Activated naive CD4-positive, alpha-beta T cell treated with anti-CD3 and anti-CD28 coated beads for 36 hours (primary cell): ENCODE measurements around the gene MAB21L3. TPM values are rescaled to one million over a fixed set of nuclear protein-coding genes. Genes with fewer than 3 reads are reported as not detected.
A peak's percentile ranks its signal among the peaks of the same experiment; 100 is the strongest.

ENCODE experiments used
- CTCF ChIA-PET: fragments of 350-600 bp; sonication (Branson Sonifier 250); formaldehyde crosslinking; loops from one replicate; lab custom pipeline; 2021; ENCODE audit warnings: antibody characterized with exemption; lab: Charles Lee
- DNase-seq: peaks from one replicate; pipeline ENCODE4 v3.0.0-alpha.2; 2020
- H3K27ac Mint-ChIP-seq: one replicate; pipeline ENCODE4 v1.8.0; 2021; ENCODE audit warnings: mild to moderate bottlenecking, mixed read lengths
- H3K27me3 Mint-ChIP-seq: one replicate; pipeline ENCODE4 v1.8.0; 2021; ENCODE audit warnings: low read depth, mixed read lengths
- H3K36me3 Mint-ChIP-seq: one replicate; pipeline ENCODE4 v1.8.0; 2021; ENCODE audit warnings: low read depth, mixed read lengths
- H3K4me1 Mint-ChIP-seq: one replicate; pipeline ENCODE4 v1.8.0; 2021; ENCODE audit warnings: low read depth, mixed read lengths
- H3K4me3 Mint-ChIP-seq: one replicate; pipeline ENCODE4 v1.8.0; 2021; ENCODE audit warnings: mild to moderate bottlenecking, moderate library complexity, mixed read lengths
- H3K9me3 Mint-ChIP-seq: one replicate; pipeline ENCODE4 v1.8.0; 2021; ENCODE audit warnings: mixed read lengths
- intact Hi-C: fragments of 100-400 bp; cut with micrococcal nuclease; formaldehyde crosslinking; loops from one replicate; pipeline ENCODE4 v1.15.1; 2023
- total RNA-seq, 2 experiments: library from RNA; stranded (reverse); gene quantifications; one replicate each; pipeline ENCODE4 v1.2.3, GENCODE V29; 2021

MAB21L3 gene
- total RNA-seq, 2 experiments from 2014 or later, result not detected

DNA sequence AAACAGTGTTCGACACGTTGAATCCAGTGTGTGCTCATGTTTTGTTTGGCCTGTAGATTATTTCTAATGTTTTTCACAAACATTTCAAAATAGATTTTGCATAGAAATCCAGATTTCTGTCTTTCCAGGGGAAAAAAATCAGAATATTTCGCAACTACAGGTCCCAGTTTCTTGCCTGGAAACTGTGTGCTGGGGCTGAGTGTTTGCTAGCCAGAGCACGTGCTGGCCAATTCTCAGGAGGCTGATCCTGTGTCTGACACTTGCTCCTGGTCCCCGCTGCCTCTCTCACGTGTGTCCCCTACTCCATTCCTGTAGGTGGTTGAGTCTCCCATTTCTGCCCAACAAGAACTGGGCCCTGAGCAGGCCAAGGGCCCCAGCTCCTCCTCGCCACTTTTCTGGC, 2.4 kb downstream of the MAB21L3 start:
- H3K27me3 Mint-ChIP-seq, result peaks cover 3% of the 10 kb centered on the region
- H3K4me3 Mint-ChIP-seq, result no peak overlapping the region
- intact Hi-C loops, result no loop called here
- H3K9me3 Mint-ChIP-seq, result no peaks in the 10 kb centered on the region
- no peaks in the 10 kb centered on the region for H3K36me3 Mint-ChIP-seq
- CTCF ChIA-PET, result interaction anchor here (0.9 kb wide), 1 partner anchor 93 kb away, joined by 4 read pairs; no protein-coding TSS in a partner anchor
- H3K27ac Mint-ChIP-seq, result no peak overlapping the region
- H3K4me1 Mint-ChIP-seq, result no peaks in the 10 kb centered on the region
- DNase-seq, result no peak

DNA sequence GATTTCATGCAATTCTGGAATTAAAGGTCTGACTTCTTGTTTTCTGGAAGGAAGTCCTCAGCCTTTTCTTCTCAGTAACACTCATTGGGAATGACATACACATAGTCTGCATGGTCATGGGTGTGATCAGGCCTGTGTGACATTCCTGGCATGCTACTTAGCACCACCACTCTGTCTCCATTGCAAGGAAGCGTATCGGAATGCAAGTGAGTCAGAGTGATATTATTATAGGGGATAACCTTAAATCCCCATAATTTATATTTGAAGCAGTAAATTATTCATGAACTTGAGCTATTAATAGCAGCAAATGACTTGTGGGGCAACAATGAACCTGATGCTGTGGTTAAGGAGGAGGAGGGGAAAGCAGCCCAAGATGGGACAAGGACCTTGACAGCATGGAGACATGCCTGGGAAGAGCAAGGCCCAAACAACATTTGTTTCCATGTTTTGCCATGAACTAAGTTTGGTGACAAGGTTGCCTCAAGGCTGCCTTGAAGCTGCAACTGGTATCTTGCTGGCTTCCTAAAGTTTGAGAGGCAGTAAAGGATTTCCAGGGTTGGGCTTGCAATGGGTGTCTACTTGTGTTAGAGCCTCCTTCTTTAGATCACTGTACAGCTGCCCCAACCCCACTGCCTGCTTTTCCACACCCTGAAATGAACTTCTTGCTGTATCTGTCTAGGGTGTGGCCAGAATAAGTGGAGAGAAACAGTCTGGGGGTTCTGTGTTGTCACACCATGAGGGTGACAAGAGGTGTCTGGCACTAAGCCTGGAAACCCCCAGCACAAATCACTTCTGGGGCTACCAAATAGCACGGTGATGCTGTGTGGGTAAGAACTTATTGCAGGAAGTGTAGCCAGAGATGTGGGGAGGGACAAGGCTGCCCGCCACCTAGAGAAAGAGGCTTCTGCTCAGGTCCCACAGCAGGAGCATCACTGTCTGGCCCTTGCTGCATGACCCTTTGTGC, 4.6 kb downstream of the MAB21L3 start:
- H3K4me1 Mint-ChIP-seq, result no peaks in the 10 kb centered on the region
- CTCF ChIA-PET, result no interaction called here
- H3K9me3 Mint-ChIP-seq, result no peaks in the 10 kb centered on the region

DNA sequence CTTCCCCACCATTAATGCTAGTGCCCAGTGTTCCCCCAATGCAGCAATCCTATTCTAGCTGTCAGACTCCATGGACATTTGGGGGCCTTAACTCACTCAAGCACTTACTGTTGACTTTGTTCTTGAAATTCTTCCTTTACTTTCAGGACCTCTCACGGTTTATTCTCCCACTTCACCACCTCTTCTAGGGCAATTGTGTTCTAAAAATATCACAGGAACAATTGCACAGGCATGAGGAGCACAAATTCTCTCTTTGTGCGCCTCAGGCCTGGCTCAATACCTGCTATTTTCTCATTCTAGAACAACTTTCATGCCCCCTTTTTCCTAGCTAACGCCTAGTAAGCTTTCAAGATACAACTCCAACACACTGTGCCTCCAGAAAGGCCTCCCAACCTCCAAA, 7.3 kb downstream of the MAB21L3 start:
- no peak overlapping the region for H3K27ac Mint-ChIP-seq
- intact Hi-C loops, result no loop called here
- no peak for DNase-seq
- H3K36me3 Mint-ChIP-seq, result no peaks in the 10 kb centered on the region
- no peaks in the 10 kb centered on the region for H3K4me1 Mint-ChIP-seq
- CTCF ChIA-PET, result interaction anchor here (0.7 kb wide), 1 partner anchor 372 kb away, joined by 7 read pairs; no protein-coding TSS in a partner anchor
- H3K9me3 Mint-ChIP-seq, result no peaks in the 10 kb centered on the region
- H3K4me3 Mint-ChIP-seq, result no peak overlapping the region
- H3K27me3 Mint-ChIP-seq, result peaks cover 3% of the 10 kb centered on the region

More for the DNA sequence above, 4.6 kb downstream of the MAB21L3 start:
- intact Hi-C loops, result no loop called here
- no peak for DNase-seq
- no peaks in the 10 kb centered on the region for H3K36me3 Mint-ChIP-seq
- H3K27me3 Mint-ChIP-seq, result peaks cover 3% of the 10 kb centered on the region
- H3K27ac Mint-ChIP-seq, result no peak overlapping the region
- H3K4me3 Mint-ChIP-seq, result no peak overlapping the region

DNA sequence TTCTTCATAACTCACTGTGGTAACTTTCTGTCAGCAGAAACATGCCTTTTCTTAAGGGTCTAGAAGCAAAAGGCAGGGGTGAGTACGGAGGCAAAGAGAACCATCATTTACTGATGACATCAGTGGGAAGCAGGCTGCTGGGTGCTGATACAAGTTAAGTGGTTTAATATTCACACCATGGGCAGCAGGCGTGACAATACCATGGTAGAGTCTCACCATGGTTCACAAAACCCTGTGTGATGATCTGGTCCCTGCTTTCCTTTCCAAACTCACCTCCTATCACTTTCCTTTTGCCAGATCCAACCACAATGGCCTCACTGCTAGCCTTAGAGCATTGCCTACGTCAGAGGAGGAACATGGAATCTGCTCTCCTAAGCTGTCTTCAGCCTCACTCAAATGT, 8.7 kb downstream of the MAB21L3 start:
- Mint-ChIP-seq H3K4me3 (no peak overlapping the region), H3K9me3 (no peaks in the 10 kb centered on the region), H3K27ac (no peak overlapping the region), H3K36me3 (no peaks in the 10 kb centered on the region), H3K27me3 (peaks cover 3% of the 10 kb centered on the region), H3K4me1 (no peaks in the 10 kb centered on the region)
- intact Hi-C loops, result no loop called here
- no peak for DNase-seq
- CTCF ChIA-PET, result no interaction called here

DNA sequence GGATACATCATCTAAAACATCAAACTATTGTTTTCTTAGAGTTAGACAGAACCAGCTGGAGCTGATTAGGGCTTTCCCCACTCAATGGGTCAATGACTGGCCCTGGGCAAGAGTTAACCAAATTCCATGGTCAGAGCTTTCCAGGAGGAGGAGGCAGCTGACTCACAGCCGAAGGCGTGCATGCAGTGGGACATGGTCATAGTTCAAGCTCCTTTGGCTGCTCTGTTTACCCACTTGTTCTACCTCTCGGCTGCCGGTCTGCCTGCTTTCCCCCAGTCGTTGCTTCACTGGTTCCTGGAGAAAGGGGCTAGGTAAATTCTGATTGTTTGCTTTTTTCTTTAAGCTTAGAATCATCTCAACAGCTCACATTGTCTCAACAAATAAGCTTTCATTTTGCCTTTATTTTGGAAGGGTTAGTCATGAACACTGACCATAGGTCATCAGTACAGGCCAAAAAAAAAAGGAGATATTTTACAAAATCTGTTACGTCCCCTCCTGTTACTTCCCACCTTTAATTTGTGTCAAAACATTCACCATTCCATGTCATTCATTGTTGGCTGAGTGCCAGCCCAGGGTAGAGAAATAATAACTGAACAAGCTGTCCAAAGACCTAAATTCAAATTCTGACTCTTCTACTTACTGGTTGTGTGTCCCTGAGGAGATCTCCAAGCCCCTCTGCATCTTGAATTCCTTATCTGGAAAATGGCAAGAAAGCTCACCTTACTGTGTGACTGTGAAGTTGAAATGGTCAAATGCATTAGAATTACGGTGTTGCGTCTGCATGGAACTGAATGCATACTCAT, 12.0 kb downstream of the MAB21L3 start:
- Mint-ChIP-seq H3K27ac (no peak overlapping the region), H3K4me3 (no peak overlapping the region), H3K9me3 (no peaks in the 10 kb centered on the region), H3K4me1 (peaks cover 25% of the 10 kb centered on the region), H3K27me3 (peaks cover 3% of the 10 kb centered on the region), H3K36me3 (no peaks in the 10 kb centered on the region)
- DNase-seq, result no peak
- CTCF ChIA-PET, result interaction anchor here (0.6 to 2.7 kb wide), 2 partner anchors 127 to 362 kb away, joined by 4 to 11 read pairs; no protein-coding TSS in a partner anchor
- intact Hi-C loops, result no loop called here

DNA sequence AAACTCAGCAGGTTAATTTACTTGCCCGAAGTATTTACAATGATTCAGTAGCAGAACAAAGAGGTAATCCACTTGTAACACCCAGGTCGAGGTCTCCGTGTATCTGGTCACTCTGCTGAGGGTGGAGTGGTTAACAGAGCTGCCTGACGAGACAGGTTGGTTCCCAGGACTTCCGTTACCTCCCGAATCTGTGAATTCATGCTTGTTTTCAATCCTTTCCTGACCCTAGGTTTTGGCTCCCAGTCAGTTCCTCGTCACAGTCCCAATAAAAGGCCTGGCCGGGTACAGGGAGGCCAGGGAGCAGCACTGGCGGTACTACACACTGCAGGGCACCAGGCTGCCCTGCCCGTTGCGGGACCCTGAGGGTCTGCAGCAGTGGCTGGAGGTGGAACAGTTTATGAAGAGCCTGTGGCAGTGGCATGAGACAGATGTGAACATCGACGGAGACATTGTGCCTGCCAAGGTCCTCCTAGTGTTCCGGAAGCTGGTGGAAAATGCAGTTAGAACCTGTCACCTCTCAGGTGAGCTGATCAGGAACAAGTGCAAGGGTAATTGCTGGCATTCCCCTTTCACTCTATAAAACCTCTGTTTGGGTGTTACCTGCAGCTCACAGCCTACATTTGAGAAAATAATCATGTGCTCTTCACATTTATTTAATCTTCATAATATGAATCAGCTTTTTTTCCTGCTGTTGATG, 12.8 kb downstream of the MAB21L3 start:
- Mint-ChIP-seq H3K4me3 (no peak overlapping the region), H3K36me3 (no peaks in the 10 kb centered on the region), H3K9me3 (no peaks in the 10 kb centered on the region), H3K27ac (no peak overlapping the region), H3K27me3 (peaks cover 3% of the 10 kb centered on the region), H3K4me1 (peaks cover 33% of the 10 kb centered on the region)
- CTCF ChIA-PET, result interaction anchor here (2.7 kb wide), 1 partner anchor 361 kb away, joined by 11 read pairs; no protein-coding TSS in a partner anchor
- intact Hi-C loops, result no loop called here
- no peak for DNase-seq

DNA sequence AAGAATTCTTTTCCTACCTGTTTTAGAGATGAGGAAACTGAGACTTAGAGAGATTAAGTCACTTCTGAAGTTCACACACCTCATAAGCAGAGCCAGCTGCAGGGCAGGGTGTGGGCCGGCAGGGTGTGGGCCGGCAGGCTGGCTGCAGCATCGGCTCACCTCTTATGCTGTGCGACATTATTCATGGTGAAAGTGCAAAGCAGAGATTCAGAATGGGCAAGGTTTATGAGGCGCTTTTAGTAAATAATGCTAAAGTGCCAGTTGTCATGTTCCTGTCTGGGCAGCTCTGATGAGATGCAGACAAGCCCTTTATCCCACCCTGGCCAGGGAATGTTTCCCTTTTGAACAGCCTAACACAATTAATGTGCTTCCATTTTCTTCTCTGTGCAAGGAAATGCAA, 14.6 kb downstream of the MAB21L3 start:
- Mint-ChIP-seq H3K36me3 (no peaks in the 10 kb centered on the region), H3K4me3 (no peak overlapping the region), H3K4me1 (peaks cover 39% of the 10 kb centered on the region), H3K27me3 (peaks cover 5% of the 10 kb centered on the region), H3K27ac (no peak overlapping the region), H3K9me3 (no peaks in the 10 kb centered on the region)
- CTCF ChIA-PET, result interaction anchor here (1.2 to 1.4 kb wide), 3 partner anchors 13 to 373 kb away, joined by 3 to 6 read pairs (median 4); no protein-coding TSS in a partner anchor
- no peak for DNase-seq
- intact Hi-C loops, result no loop called here

DNA sequence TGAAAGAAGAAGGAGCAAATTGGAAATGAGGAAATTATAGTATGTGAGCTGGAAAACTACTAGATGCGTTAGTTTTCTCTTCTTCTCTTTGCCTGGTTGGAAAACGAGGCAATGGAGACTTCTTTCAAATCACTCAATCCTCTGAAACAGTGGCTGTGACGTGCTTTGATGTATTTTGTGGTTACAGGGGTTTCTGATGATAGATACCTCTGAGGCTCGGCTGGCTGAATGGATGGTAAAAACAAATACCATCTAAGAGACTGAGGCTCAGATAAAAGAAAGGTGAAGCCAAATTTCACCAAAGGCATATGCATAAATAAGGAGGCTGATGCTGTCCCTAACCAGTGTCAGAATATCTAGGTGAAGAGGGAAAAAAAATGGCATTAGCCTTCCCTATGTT, 15.1 kb downstream of the MAB21L3 start:
- no peak overlapping the region for H3K27ac Mint-ChIP-seq
- H3K4me3 Mint-ChIP-seq, result no peak overlapping the region
- CTCF ChIA-PET, result interaction anchor here (1.3 to 1.5 kb wide), 2 partner anchors 359 to 373 kb away, joined by 3 read pairs; no protein-coding TSS in a partner anchor
- H3K4me1 Mint-ChIP-seq, result peaks cover 39% of the 10 kb centered on the region
- intact Hi-C loops, result no loop called here
- peaks cover 5% of the 10 kb centered on the region for H3K27me3 Mint-ChIP-seq
- DNase-seq, result no peak
- H3K9me3 Mint-ChIP-seq, result no peaks in the 10 kb centered on the region
- H3K36me3 Mint-ChIP-seq, result no peaks in the 10 kb centered on the region

DNA sequence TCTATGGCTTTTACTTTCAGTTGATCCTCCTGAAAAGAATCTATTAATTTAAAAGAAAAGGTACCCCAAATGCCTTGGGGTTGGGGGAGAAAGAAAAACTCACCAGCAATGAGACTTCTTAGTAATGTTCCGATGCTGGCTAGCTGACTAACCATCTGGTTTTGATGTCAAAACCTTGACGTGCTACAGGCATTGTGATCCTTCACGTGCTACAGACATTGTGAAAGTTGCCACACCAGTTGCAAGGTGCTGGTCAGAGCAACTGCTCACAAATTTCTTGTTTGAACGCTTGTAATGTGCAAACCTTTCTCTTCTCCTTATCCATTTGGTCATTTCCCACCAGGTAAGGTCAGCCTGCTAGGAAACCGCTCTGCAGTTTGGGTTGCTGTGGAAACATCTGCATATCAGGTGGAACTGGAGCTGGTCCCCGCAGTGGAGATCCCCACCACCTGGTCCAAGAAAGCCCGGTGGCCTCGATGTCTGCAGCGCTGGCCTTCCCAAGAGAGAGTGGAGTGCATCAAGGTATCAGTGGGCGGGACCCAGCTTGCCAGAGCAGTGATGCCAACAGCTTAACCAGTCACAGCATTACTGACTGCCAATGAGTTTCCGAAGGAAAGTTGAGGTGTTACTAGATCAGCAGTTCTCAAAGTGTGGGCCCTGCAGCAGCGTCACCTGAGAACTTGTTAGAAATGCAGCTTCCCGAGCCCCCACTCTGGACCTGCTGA, 16.1 kb downstream of the MAB21L3 start:
- no peak overlapping the region for H3K27ac Mint-ChIP-seq
- no peak overlapping the region for H3K4me3 Mint-ChIP-seq
- H3K9me3 Mint-ChIP-seq, result no peaks in the 10 kb centered on the region
- intact Hi-C loops, result no loop called here
- H3K27me3 Mint-ChIP-seq, result peaks cover 2% of the 10 kb centered on the region
- CTCF ChIA-PET, result interaction anchor here (1.5 kb wide), 2 partner anchors 12 to 358 kb away, joined by 3 to 6 read pairs; no protein-coding TSS in a partner anchor
- peaks cover 39% of the 10 kb centered on the region for H3K4me1 Mint-ChIP-seq
- DNase-seq, result no peak
- H3K36me3 Mint-ChIP-seq, result no peaks in the 10 kb centered on the region

DNA sequence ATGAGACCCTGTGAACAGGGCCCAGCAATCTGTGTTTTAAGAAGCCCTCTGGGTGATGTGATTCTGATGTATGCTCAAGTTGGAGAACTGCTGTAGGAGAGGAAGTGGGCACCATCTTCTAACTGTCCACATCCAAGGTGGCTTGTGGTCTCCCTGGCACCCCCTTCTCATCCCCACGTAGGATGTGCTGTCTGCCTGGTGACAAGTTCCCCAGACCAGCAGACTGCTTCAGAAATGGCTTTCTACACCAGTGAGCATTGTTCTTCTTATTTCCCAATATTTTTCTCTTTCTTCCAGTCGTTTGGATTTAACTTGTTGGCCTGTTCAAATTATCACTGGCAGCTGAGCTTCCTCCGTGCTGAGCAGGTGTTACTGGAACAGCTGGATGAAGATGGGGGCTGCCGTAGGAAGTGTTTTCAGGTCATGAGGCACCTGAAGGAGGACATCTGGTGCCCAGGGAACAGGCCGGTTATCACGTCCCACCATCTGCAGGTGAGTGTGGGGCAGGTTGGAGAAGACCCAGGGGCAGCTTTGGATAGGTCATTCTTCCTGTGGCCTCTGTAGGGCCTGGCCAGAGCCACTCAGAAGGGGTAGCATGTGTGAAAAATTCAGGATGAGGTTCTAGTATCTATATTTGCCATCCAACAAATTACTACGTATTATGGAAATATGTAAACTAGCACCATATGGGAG, 16.8 kb downstream of the MAB21L3 start:
- CTCF ChIA-PET, result interaction anchor here (1.5 kb wide), 3 partner anchors 11 to 371 kb away, joined by 3 to 6 read pairs (median 3); no protein-coding TSS in a partner anchor
- intact Hi-C loops, result no loop called here
- Mint-ChIP-seq H3K27ac (no peak overlapping the region), H3K4me3 (no peak overlapping the region), H3K27me3 (peaks cover 2% of the 10 kb centered on the region), H3K9me3 (no peaks in the 10 kb centered on the region), H3K4me1 (peaks cover 39% of the 10 kb centered on the region), H3K36me3 (no peaks in the 10 kb centered on the region)
- no peak for DNase-seq

DNA sequence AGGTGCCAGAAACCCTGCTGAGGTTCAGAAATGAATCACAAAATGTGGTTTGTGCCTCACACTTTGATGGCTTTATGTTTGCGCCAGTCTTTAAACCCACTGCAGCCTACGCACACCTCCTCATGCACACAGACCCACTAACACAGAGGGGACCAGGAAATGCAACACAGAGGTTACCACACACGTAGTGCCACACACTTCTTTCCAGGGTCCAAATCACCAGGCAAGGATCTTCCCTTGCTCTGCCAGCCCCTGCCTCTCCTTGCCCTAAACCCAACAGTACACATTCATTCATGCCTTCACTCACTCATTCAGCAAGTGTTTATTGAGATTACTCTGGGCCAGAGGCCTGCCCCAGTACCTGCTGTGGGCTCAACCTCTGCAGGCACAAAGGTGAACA, 17.5 kb downstream of the MAB21L3 start:
- Mint-ChIP-seq H3K27me3 (peaks cover 2% of the 10 kb centered on the region), H3K4me1 (peaks cover 39% of the 10 kb centered on the region), H3K9me3 (no peaks in the 10 kb centered on the region), H3K4me3 (no peak overlapping the region), H3K36me3 (no peaks in the 10 kb centered on the region), H3K27ac (no peak overlapping the region)
- peak; percentile 59 for DNase-seq
- CTCF ChIA-PET, result interaction anchor here (1.1 to 1.5 kb wide), 2 partner anchors 10 to 371 kb away, joined by 3 read pairs; no protein-coding TSS in a partner anchor
- intact Hi-C loops, result no loop called here
